ENCODE results near the gene CAND2.
A peak's percentile ranks its signal among the peaks of the same experiment; 100 is the strongest.

The CAND2 gene

DNA sequence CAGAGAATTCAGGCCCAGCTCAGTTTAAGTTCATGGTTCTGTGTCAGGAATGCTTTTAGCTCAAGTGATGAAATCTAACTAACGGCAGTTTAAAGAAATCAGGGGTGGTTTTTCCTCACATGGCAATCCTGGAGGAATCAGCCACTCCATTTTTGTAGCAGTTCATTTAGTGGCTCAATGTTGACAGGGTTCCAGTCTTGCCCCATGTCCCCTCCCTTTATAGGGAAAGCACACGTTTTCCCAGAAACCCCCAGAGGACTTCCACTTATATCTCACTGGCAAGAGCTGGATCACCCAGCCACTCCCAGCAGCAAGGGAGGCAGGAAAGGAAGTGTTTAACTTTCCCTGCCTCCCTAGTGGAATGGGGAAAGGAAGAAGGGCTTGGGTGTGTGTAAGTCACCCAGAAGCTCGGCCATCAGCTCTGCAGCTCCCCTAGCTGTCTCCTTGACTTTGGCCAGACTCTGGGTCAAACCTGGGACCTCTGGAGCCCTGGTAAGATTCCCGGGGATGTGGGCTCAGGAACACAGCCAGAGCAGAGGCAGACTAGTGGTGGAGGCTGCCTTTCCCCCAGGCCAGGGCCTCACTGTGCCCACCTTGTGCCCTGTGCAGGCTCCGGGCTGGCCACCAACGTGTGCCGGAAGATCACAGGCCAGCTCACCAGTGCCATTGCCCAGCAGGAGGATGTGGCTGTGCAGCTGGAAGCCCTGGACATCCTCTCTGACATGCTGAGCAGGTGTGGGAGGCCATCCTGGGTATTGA lies 11.3 kb downstream of the CAND2 start:
- no peak for DNase-seq

- no peak for DNase-seq
Measured at GRCh38 chr3:12808587-12808986, 12.1 kb downstream of the CAND2 start.

- DNase-seq: no peak
Measured at GRCh38 chr3:12809001-12809400, 12.5 kb downstream of the CAND2 start.

GRCh38 chr3:12809435-12809834 lies 13.0 kb downstream of the CAND2 start:
- DNase-seq: no peak

DNA sequence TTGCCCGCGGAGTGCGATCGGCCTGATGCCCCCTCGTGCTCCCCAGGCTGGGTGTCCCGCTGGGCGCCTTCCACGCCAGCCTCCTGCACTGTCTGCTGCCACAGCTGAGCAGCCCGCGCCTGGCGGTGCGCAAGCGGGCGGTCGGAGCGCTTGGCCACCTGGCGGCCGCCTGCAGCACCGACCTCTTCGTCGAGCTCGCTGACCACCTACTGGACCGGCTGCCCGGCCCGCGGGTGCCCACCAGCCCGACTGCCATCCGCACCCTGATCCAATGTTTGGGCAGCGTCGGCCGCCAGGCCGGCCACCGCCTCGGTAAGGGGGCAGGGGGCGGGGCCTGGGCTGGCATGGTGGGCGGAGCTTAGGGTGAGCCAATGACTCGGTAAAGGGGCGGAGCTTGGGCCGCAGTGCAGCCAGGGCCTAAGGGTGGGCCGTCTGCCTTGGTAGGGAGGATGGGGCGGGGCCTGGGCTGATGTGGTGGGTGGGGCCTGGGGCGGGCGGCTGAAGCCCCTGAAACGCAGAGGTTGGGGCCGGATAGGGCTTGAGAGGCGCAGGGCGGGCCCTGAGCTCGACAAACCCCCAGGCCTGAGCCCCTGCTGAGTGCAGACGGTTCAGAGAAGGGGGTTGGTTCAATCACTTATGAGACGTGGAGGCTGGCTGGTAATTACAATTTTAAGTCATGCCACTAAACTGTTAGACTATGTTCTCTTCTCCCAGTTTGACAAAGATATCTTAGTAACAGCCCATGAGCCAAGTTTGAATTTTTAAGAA lies 13.7 kb downstream of the CAND2 start:
- peak; percentile 84 to 87 for DNase-seq

DNA sequence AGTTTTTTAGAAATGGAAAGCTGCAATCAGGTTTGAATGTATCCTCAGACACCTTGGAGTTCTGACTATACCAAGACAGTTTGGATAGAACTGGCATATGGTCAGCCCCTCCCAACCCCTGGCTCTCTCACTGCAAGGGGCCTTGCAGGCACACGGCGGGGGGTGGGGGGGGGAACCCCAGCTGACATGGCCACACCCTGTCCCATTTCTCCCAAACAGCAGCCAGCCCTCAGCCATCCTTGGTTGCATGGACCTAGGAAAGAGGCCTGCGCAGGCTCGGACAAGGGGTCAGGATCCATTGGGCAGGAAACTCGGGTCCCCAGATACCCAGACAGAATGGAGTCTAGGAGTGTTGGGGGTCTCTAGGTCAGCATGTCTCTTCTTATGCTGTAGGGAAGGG lies 14.5 kb downstream of the CAND2 start:
- DNase-seq: no peak

- no peak for DNase-seq
Measured at GRCh38 chr3:12812812-12813211, 16.3 kb downstream of the CAND2 start.

- no peak for DNase-seq
Measured at GRCh38 chr3:12813967-12814366, 17.5 kb downstream of the CAND2 start.

- DNase-seq: no peak
Measured at GRCh38 chr3:12815078-12815477, 18.6 kb downstream of the CAND2 start.

DNA sequence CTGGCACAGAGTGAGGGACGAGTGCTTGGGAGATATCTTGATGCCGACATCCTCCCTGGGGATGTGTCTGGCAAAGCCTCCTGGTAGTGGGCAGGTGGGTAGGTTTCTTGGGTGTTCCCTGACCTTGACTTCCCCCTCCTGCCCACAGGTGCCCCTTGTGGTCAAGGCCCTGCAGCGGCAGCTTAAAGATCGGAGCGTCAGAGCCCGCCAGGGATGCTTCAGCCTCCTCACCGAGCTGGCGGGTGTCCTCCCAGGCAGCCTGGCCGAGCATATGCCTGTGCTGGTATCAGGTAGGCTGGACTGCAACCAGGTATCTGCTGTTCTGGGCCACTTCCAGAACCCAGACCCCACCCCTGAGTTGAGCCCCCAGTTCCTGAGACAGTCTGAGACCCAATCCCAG lies 19.2 kb downstream of the CAND2 start:
- no peak for DNase-seq

DNA sequence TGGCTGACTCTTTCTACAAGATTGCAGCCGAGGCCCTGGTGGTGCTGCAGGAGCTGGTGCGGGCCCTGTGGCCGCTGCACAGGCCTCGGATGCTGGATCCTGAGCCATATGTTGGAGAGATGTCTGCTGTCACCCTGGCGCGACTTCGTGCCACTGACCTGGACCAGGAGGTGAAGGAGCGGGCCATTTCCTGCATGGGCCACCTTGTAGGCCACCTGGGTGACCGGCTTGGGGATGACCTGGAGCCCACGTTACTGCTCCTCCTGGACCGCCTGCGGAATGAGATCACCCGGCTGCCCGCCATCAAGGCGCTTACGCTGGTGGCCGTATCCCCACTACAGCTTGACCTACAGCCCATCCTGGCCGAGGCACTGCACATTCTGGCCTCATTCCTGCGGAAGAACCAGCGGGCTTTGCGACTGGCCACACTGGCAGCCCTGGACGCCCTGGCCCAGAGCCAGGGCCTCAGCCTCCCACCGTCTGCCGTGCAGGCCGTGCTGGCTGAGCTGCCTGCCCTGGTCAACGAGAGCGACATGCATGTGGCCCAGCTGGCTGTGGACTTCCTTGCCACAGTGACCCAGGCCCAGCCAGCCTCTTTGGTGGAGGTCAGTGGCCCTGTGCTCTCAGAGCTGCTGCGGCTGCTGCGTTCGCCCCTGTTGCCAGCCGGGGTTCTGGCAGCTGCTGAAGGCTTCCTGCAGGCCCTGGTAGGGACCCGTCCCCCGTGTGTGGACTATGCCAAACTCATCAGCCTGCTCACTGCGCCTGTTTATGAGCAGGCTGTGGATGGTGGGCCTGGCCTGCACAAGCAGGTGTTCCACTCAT lies 20.3 kb downstream of the CAND2 start:
- DNase-seq: no peak

DNA sequence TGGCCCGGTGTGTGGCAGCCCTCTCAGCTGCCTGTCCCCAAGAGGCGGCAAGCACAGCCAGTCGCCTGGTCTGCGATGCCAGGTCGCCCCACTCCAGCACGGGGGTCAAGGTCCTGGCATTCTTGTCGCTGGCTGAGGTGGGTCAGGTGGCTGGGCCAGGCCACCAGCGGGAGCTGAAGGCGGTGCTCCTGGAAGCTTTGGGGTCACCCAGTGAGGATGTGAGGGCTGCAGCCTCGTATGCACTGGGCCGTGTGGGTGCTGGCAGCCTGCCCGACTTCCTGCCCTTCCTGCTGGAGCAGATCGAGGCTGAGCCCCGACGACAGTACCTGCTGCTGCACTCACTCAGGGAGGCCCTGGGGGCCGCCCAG lies 20.8 kb downstream of the CAND2 start:
- no peak for DNase-seq

- DNase-seq: no peak
Measured at GRCh38 chr3:12818273-12818672, 21.8 kb downstream of the CAND2 start.

DNA sequence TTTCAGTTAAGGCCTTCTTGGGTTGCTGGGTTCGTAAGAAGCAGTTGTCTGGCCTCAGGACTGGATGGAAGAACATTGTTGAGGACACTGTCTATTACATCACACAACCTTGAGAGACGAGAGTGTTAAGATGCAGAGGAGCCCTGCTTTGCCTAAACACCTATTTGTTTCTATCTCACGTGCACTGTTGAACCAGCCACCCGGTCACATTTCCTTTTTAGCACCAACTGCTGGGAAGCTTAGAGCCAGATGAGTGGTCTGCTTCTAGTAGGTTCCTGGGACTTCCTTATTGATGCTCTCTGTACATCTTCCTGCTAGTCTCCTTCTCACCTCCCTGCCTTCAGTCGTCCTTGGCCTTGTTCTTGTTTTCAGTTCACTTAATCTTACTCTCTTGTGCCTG lies 22.3 kb downstream of the CAND2 start:
- DNase-seq: no peak

DNA sequence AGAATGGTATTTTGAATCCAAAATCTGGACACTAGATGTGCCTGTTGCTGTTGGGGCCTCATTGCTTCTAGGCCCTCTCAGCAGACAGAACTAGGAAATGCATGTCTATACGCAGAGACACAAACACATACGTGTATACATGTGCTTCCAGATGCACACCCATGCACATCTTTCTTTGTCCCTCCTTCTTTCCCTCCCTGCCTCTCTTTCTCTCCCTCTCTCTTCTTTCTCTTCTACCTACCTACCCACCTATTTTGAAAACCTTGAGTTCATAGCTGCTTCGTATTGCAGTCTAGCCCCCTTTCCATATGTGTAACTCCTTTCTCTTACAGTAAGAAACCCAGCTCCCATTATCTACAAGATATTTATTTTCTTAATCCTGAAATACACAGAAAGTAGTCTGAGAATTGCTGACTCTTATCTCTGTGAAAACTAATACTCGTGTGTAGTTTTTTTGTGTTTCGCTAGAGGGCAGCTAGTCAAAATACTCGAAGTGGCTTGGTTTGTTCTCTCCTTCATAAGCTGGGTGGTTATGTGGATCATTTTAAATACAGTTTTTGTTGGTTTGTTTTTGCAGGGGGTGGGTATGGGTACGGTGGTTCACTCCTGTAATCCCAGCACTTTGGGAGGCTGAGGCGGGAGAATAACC lies 26.4 kb downstream of the CAND2 start:
- no peak for DNase-seq

- DNase-seq: no peak
Measured at GRCh38 chr3:12824299-12824698, 27.8 kb downstream of the CAND2 start.

DNA sequence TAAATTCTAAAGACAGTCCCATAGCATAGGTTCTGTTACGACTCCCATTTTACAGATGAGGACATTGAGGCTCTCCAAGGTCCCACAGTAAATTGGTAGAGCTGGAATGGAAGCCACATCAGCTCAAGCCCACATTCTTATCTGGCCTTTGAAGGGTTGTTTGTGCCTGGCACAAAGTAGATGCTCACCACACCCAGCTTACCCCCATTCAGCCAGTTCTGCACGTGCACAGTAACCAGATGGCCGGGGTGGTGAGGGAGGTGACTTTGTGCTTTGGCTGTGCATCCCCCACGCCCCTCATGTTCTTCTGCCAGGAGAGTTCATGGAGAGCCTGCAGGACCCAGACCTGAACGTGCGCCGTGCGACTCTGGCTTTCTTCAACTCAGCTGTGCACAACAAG lies 28.7 kb downstream of the CAND2 start:
- DNase-seq: no peak

- no peak for DNase-seq
Measured at GRCh38 chr3:12828751-12829150, 32.3 kb downstream of the CAND2 start.

- no peak for DNase-seq
Measured at GRCh38 chr3:12829404-12829803, 32.9 kb downstream of the CAND2 start.

- no peak for DNase-seq
Measured at GRCh38 chr3:12829886-12830784, 33.7 kb downstream of the CAND2 start.

GRCh38 chr3:12830785-12831156 lies 34.3 kb downstream of the CAND2 start:
- DNase-seq: no peak

DNA sequence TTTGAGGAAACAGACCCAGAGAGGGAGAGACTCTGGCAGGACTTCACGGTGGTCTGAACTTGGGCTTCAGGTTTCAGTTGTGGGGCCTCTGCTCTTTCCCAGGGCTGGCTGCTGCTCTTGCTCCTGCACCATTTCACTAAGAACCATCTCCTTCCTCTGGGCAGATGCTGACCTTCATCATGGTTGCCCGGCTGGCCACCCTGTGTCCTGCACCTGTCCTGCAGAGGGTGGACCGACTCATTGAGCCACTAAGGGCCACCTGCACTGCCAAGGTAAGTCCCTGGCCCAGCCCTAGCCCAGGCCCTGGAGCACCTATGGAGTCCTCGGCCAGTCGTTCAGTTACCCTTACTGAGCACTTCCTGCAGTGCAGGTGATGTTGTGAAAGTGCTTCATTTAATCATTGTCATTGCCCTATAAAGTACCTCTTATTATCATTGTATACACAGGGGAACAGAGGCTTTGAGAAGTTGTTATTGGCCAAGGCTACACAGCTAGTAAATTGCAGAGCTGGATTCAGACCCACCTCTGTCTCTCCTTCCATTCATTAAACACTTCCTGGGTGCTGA lies 34.9 kb downstream of the CAND2 start:
- DNase-seq: no peak

Measured in NCI-H1930 (cell line).